ENCODE measurements around the gene TMEM135.
"Not testable (repeated sequence)": the region's sequence is repeated elsewhere in the genome, so short reads cannot be mapped to it uniquely, and the experiment has no call there.

The TMEM135 gene

GRCh38 chr11:87134524-87135106, 96.9 kb downstream of the TMEM135 start:
- DNase-seq (ENCODE audit: insufficient read length, low spot score) (no peak), FAIRE-seq (no peak)

- DNase-seq (ENCODE audit: insufficient read length, low spot score) (no peak), FAIRE-seq (no peak)
Observed at GRCh38 chr11:87136236-87136635, 98.5 kb downstream of the TMEM135 start.

- FAIRE-seq = no peak
- no peak for DNase-seq (ENCODE audit: insufficient read length, low spot score)
Observed at GRCh38 chr11:87137711-87138110, 100.0 kb downstream of the TMEM135 start.

- DNase-seq (ENCODE audit: insufficient read length, low spot score) (no peak), FAIRE-seq (no peak)
Observed at GRCh38 chr11:87139475-87139874, 101.7 kb downstream of the TMEM135 start.

GRCh38 chr11:87141322-87141721, 103.6 kb downstream of the TMEM135 start:
- DNase-seq (ENCODE audit: insufficient read length, low spot score) = no peak
- FAIRE-seq = no peak

GRCh38 chr11:87141980-87142514, 104.3 kb downstream of the TMEM135 start:
- DNase-seq (ENCODE audit: insufficient read length, low spot score) = no peak
- FAIRE-seq = no peak

GRCh38 chr11:87142594-87142993, 104.9 kb downstream of the TMEM135 start:
- FAIRE-seq (no peak), DNase-seq (ENCODE audit: insufficient read length, low spot score) (no peak)

GRCh38 chr11:87143641-87144040, 105.9 kb downstream of the TMEM135 start:
- no peak for DNase-seq (ENCODE audit: insufficient read length, low spot score)
- no peak for FAIRE-seq

- DNase-seq (ENCODE audit: insufficient read length, low spot score) (no peak), FAIRE-seq (no peak)
Observed at GRCh38 chr11:87144252-87144651, 106.5 kb downstream of the TMEM135 start.

GRCh38 chr11:87148749-87149148, 111.0 kb downstream of the TMEM135 start:
- DNase-seq (ENCODE audit: insufficient read length, low spot score) (no peak), FAIRE-seq (no peak)

GRCh38 chr11:87149782-87150181, 112.0 kb downstream of the TMEM135 start:
- DNase-seq (ENCODE audit: insufficient read length, low spot score); FAIRE-seq: not testable (repeated sequence)

- DNase-seq (ENCODE audit: insufficient read length, low spot score) = no peak
- no peak for FAIRE-seq
Observed at GRCh38 chr11:87150936-87151335, 113.2 kb downstream of the TMEM135 start.

- FAIRE-seq (no peak), DNase-seq (ENCODE audit: insufficient read length, low spot score) (no peak)
Observed at GRCh38 chr11:87154246-87154645, 116.5 kb downstream of the TMEM135 start.

- DNase-seq (ENCODE audit: insufficient read length, low spot score) (no peak), FAIRE-seq (no peak)
Observed at GRCh38 chr11:87156970-87157369, 119.2 kb downstream of the TMEM135 start.

- DNase-seq (ENCODE audit: insufficient read length, low spot score); FAIRE-seq: not testable (repeated sequence)
Observed at GRCh38 chr11:87169076-87169475, 131.3 kb downstream of the TMEM135 start.

- peak; percentile 36 for DNase-seq (ENCODE audit: insufficient read length, low spot score)
- no peak for FAIRE-seq
Observed at GRCh38 chr11:87173185-87174039, 135.7 kb downstream of the TMEM135 start.

GRCh38 chr11:87174870-87175269, 137.1 kb downstream of the TMEM135 start:
- DNase-seq (ENCODE audit: insufficient read length, low spot score) = no peak

GRCh38 chr11:87176044-87176443, 138.3 kb downstream of the TMEM135 start:
- no peak for FAIRE-seq
- no peak for DNase-seq (ENCODE audit: insufficient read length, low spot score)

More at GRCh38 chr11:87174870-87175269, 137.1 kb downstream of the TMEM135 start:
- no peak for FAIRE-seq

- FAIRE-seq = no peak
- DNase-seq (ENCODE audit: insufficient read length, low spot score) = no peak
Observed at GRCh38 chr11:87179621-87180020, 141.9 kb downstream of the TMEM135 start.

- FAIRE-seq (no peak), DNase-seq (ENCODE audit: insufficient read length, low spot score) (no peak)
Observed at GRCh38 chr11:87180742-87181141, 143.0 kb downstream of the TMEM135 start.

GRCh38 chr11:87181143-87181542, 143.4 kb downstream of the TMEM135 start:
- FAIRE-seq (no peak), DNase-seq (ENCODE audit: insufficient read length, low spot score) (no peak)

- DNase-seq (ENCODE audit: insufficient read length, low spot score) (no peak), FAIRE-seq (no peak)
Observed at GRCh38 chr11:87185228-87185627, 147.5 kb downstream of the TMEM135 start.

Data from HTR-8/SVneo (cell line).